ENCODE results near the gene CELF1. TPM values are rescaled to one million over a fixed set of nuclear protein-coding genes. Genes with fewer than 3 reads are reported as not detected.
"Not testable (repeated sequence)": the region's sequence is repeated elsewhere in the genome, so short reads cannot be mapped to it uniquely, and the experiment has no call there.

CELF1 gene
- total RNA-seq, 1 donor from 2014 or later, result 136 TPM

- ATAC-seq (ENCODE audit: low read depth) (no peak), DNase-seq (no peak)
- peaks cover 15% of the 10 kb centered on the region for H3K4me1 Mint-ChIP-seq
- no peak overlapping the region for H3K4me3 Mint-ChIP-seq
- no peaks in the 10 kb centered on the region for H3K27me3 Mint-ChIP-seq
- intact Hi-C loops (cut with micrococcal nuclease), result no loop called here
- no peaks in the 10 kb centered on the region for H3K9me3 Mint-ChIP-seq
- peaks cover 45% of the 10 kb centered on the region for H3K36me3 Mint-ChIP-seq (ENCODE audit: low read depth)
- H3K27ac Mint-ChIP-seq, result no peak overlapping the region
- no peak for TF ChIP-seq CTCF (IDR thresholded peaks at IDR 0.05)
- ChIA-PET POLR2A (interaction anchor here (0.7 to 1.1 kb wide), 2 partner anchors 9 kb away, joined by 4 read pairs; partner anchors contain the start of genes KBTBD4 and NDUFS3), CTCF (no interaction called here)
Measured at GRCh38 chr11:47569646-47570045, 16.7 kb upstream of the CELF1 start.

- intact Hi-C loops (cut with micrococcal nuclease), result no loop called here
- TF ChIP-seq CTCF (IDR thresholded peaks at IDR 0.05), result no peak
- no peak for ATAC-seq (ENCODE audit: low read depth)
- Mint-ChIP-seq H3K4me3 (peak overlapping the region; percentile 84), H3K9me3 (no peaks in the 10 kb centered on the region), H3K36me3 (ENCODE audit: low read depth) (peaks cover 13% of the 10 kb centered on the region), H3K4me1 (peaks cover 18% of the 10 kb centered on the region), H3K27ac (peak overlapping the region; percentile 54), H3K27me3 (no peaks in the 10 kb centered on the region)
- POLR2A ChIA-PET, result interaction anchor here (0.6 to 3.9 kb wide), 12 partner anchors 11 to 1648 kb away, joined by 3 to 56 read pairs (median 7); partner anchors contain the start of genes ACP2, AGBL2, CELF1 and KBTBD4
- no peak for DNase-seq
- CTCF ChIA-PET, result no interaction called here
Measured at GRCh38 chr11:47566149-47566698, 13.3 kb upstream of the CELF1 start.

GRCh38 chr11:47565340-47566148 is 12.6 kb upstream of the CELF1 start, which contains the start of gene PTPMT1:
Gene PTPMT1 (plus strand): TSS chr11:47565599. CDS start chr11:47565623, 24 bp downstream.
- intact Hi-C loops (cut with micrococcal nuclease), result loop anchor here (1.0 kb wide), 2 partner anchors 12 to 14 kb away; partner anchors contain the start of genes CELF1 and NDUFS3
- POLR2A ChIA-PET, result interaction anchor here (0.6 to 3.9 kb wide), 7 partner anchors 11 to 317 kb away, joined by 3 to 56 read pairs (median 5); partner anchors contain the start of genes ACP2, AGBL2, CELF1 and KBTBD4
- peak within 1 kb of the TSS; percentile 84 for H3K4me3 Mint-ChIP-seq
- H3K9me3 Mint-ChIP-seq, result no peaks in the 10 kb centered on the region
- H3K27me3 Mint-ChIP-seq, result no peaks in the 10 kb centered on the region
- peaks cover 18% of the 10 kb centered on the region for H3K4me1 Mint-ChIP-seq
- peaks cover 7% of the 10 kb centered on the region for H3K36me3 Mint-ChIP-seq (ENCODE audit: low read depth)
- TF ChIP-seq CTCF (IDR thresholded peaks at IDR 0.05), result no peak
- H3K27ac Mint-ChIP-seq, result peak within 1 kb of the TSS; percentile 54
- peak; percentile 95 for ATAC-seq (ENCODE audit: low read depth)
- CTCF ChIA-PET, result interaction anchor here (0.8 kb wide), 1 partner anchor 12 kb away, joined by 4 read pairs; no protein-coding TSS in a partner anchor
- DNase-seq, result peak; percentile 66

DNA sequence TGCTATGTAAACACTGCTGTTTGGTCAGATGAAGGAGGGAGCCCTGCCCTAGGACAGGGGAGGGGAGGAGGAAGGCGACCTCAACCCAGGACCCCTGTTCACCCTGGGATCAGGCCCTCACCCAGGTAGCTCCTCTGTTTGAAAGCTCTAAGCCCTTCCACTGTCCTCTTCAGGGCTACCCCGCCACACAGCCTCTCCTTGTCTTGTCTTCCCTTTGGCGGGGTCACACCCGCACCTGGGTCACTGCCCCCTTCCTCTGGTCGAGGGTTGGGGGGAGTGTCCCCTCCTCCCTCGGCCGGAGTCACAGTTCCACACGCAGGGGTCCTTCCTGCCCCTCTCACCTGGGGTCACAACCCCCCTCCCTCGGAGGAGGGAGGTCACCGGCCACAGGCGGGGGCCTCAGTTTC is 12.0 kb upstream of the CELF1 start:
- H3K4me3 Mint-ChIP-seq, result peak overlapping the region; percentile 83

GRCh38 chr11:47564366-47564765 is 11.4 kb upstream of the CELF1 start:
- peaks cover 18% of the 10 kb centered on the region for H3K4me1 Mint-ChIP-seq
- DNase-seq; ATAC-seq (ENCODE audit: low read depth); H3K36me3 Mint-ChIP-seq (ENCODE audit: low read depth); intact Hi-C loops (cut with micrococcal nuclease); H3K9me3 Mint-ChIP-seq; H3K27me3 Mint-ChIP-seq; H3K27ac Mint-ChIP-seq: not testable (repeated sequence)
- peak overlapping the region; percentile 61 for H3K4me3 Mint-ChIP-seq
- ChIA-PET CTCF (interaction anchor here (0.8 kb wide), 1 partner anchor 11 kb away, joined by 4 read pairs; no protein-coding TSS in a partner anchor), POLR2A (interaction anchor here (0.7 to 3.9 kb wide), 4 partner anchors 9 to 135 kb away, joined by 3 to 56 read pairs (median 18); partner anchors contain the start of genes CELF1, KBTBD4 and NDUFS3)

More for the DNA sequence above, 12.0 kb upstream of the CELF1 start:
- ChIA-PET POLR2A (interaction anchor here (0.5 to 3.9 kb wide), 5 partner anchors 10 to 193 kb away, joined by 3 to 56 read pairs (median 6); partner anchors contain the start of genes AGBL2, CELF1, KBTBD4 and NDUFS3), CTCF (interaction anchor here (0.8 kb wide), 1 partner anchor 12 kb away, joined by 4 read pairs; no protein-coding TSS in a partner anchor)
- TF ChIP-seq CTCF (IDR thresholded peaks at IDR 0.05), result no peak
- Mint-ChIP-seq H3K4me1 (peaks cover 18% of the 10 kb centered on the region), H3K36me3 (ENCODE audit: low read depth) (peaks cover 4% of the 10 kb centered on the region), H3K9me3 (no peaks in the 10 kb centered on the region), H3K27me3 (no peaks in the 10 kb centered on the region), H3K27ac (peak overlapping the region; percentile 24)
- intact Hi-C loops (cut with micrococcal nuclease), result loop anchor here (1.0 kb wide), 2 partner anchors 12 to 14 kb away; partner anchors contain the start of genes CELF1 and NDUFS3
- DNase-seq (no peak), ATAC-seq (ENCODE audit: low read depth) (peak; percentile 7)

DNA sequence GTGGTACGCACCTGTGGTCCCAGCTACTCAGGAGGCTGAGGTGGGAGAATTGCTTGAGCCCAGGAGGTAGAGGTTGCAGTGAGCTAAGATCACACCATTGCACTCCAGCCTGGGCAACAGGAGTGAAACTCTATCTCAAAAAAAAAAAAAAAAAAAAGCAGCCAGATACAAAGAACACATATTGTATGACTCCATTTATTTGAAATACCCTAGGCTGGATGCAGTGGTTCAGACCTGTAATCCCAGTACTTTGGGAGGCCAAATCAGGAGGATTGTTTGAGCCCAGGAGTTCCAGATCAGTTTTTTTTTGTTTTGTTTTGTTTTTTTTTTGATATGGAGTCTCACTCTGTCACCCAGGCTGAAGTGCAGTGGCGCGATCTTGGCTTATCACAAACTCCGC is 9.5 kb upstream of the CELF1 start:
- CTCF ChIA-PET, H3K27ac Mint-ChIP-seq: not testable (repeated sequence)
- POLR2A ChIA-PET, result interaction anchor here (0.7 kb wide), 1 partner anchor 12 kb away, joined by 6 read pairs; no protein-coding TSS in a partner anchor

More for the DNA sequence above, 9.5 kb upstream of the CELF1 start:
- H3K9me3 Mint-ChIP-seq; DNase-seq; H3K36me3 Mint-ChIP-seq (ENCODE audit: low read depth); H3K4me3 Mint-ChIP-seq; H3K27me3 Mint-ChIP-seq; ATAC-seq (ENCODE audit: low read depth); intact Hi-C loops (cut with micrococcal nuclease): not testable (repeated sequence)
- H3K4me1 Mint-ChIP-seq, result peaks cover 18% of the 10 kb centered on the region
